ENCODE results near the gene SPAG17.

SPAG17 gene

DNA sequence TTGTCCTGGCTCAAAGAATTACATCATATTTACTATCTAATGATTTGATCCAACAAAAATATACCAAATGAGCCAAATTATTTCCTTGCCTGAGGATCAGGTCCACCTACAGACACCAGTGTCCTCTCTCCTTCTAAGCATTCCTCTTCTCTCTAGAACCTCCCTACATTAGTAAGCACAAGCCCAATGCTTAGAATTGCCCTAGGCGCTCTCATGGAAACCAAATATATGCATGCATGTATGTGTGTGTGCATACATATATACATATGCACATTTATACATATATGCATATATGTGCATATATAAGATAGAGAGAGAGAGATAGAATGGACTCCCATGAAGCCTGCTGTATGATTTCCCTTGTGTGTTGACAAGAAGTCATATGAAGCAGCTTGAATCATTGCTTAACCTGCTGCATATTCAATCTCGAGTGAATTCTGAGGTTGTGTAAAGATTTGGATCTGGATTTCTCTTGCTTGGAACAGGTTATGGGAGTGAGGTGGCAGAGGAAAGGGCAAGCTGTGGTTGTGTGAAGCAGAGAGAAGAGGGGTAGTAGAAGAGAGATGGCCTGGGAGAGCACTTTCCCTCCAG, 66.1 kb downstream of the SPAG17 start:
- DNase-seq (ENCODE audit: low read depth in 2 of 2), result no peak

DNA sequence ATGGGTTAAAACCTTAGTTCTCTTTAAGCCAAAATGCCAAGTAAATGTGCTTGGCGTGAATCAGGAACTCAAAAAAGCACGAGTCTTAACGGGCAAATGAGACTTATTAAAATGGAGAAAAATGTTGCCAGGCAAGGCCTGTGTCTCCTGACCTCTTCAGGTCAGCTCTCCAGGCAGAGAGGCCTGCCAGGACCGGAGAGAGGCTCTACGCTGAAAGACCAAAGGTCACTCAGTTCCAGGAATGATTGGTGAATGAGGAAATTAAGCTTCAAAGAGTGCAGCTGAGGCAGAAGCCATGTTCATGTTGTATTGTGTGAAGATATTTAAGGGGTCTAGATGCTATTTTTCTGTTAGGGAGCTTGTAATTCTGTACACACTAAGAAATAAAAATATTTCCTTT, 66.6 kb downstream of the SPAG17 start:
- DNase-seq (ENCODE audit: low read depth in 2 of 2), result no peak

DNA sequence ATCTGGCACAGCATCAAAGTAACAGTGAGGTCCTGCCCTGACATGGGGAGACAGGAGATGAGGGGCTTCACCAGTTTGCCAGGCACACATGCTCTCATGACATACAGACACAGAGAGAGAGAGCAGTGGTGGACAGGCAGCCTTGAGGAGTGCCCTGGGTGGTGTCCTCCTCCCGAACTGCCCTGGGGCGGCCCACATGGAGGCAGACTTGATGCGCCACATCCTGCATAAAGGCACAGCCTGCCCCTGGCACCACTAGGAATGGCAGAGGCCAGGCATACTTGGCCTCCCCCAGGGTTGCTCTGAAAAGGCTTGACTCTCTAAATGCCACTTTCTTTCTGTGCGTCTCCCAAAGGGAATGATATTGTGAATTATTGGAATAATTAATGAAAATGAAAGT, 67.5 kb downstream of the SPAG17 start:
- DNase-seq (ENCODE audit: low read depth in 2 of 2), result no peak

DNA sequence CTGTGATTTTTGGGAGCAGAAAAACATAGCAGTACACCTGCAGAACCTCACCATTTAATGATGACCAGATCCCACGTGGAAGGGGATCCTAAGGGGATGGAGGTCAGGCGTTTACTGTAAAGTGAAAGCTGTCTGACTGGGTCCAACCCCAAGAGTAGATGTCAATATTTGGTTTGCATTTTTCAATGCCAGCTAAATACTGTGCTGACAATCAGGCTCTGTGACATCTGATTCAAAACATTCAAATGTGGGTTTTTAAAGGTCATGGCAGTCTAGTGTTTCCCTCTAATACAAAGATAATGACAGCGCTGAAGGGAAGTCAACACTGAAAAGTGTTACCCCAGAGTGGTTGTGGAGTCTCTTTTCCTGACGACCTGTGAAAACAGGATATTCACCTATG, 68.1 kb downstream of the SPAG17 start:
- no peak for DNase-seq (ENCODE audit: low read depth in 2 of 2)

DNA sequence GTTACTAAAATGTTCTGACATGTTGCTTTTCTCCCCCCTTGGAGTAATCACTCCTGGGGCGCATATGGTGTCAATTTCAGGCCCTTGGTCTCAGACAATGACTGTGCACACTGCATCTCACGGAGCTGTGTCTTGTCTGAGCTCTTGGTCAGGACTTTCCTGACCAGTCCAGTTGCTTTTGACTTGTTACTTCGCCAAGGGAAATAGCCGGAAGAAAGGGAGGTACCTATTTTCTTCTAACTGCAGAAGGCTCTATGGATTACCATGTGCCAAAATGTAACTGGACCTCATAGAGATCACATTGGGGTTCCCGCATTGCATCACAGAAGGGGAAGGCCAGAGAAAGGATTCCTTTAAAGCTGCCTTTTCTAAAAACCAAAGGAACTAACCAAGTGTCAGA, 68.6 kb downstream of the SPAG17 start:
- DNase-seq (ENCODE audit: low read depth in 2 of 2), result no peak

DNA sequence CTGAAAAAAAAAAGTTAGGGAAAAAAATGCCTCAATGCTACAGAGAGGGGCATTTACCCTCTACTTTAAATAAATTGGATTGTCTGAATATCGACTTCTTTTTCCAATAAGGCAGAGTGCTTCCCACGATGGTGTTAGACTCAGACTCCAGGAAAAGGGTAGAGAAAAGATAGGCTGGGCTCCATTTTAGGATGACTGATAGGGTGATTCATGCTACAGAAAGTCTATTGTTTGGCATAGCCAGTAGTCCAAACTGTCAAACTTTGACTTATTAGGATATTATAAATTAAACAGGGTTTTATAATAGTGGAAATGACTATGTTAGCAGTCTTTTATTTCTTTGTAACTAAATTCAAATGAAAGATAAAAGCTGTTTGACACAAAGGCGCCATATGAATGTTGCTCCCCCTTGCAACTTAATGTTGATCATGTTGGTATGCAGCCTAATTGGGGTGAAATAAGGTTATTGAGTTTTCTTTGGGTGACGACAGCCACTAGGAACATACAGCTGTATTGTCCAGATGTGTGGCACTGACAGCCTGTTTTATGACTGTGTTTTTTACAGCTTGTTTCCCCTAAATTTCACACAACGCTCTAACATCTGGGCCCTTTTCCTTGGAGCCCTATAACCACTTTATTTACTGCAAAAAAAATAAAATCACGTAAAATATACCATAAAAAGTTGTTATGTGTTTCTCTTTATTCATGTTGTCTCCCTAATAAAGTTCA, 69.3 kb downstream of the SPAG17 start:
- no peak for DNase-seq (ENCODE audit: low read depth in 2 of 2)

DNA sequence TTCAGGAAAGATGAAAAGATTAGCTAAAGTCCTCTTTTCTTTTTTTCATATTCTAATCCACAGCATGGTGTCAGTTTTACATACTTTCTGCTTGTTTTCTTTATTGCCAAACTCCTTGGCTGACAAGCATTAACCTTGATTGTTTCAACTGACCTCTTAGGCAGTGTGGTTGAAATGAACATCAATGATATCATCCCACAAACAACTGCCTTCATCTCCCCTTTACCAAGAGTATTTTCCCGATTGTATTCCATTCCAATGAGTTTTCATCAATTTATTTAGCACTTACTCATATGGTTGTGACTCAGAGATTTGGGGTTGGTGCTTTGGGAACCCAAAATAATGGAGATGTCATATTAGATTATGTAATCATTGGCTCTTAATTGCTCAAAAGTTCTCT, 71.8 kb downstream of the SPAG17 start:
- DNase-seq (ENCODE audit: low read depth in 2 of 2), result no peak

DNA sequence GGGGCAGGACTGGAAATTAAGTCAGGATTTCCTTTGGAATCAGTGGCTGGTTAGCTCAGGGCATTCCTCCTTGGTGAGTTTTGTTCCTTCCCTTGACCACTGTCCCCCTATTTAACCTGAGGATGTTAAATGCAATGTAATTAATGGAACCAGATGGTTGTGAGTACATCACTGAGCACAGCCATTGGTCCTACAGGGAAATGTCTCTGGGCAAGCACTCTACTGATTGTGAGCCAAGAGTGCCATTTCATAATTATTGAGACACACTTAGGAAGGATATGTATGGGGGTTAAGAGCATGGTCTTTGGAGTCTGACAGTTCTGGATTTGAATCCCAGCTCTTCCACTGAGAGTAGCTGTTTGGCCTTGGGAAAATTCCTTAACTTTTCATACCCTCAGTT, 74.4 kb downstream of the SPAG17 start:
- no peak for DNase-seq (ENCODE audit: low read depth in 2 of 2)

DNA sequence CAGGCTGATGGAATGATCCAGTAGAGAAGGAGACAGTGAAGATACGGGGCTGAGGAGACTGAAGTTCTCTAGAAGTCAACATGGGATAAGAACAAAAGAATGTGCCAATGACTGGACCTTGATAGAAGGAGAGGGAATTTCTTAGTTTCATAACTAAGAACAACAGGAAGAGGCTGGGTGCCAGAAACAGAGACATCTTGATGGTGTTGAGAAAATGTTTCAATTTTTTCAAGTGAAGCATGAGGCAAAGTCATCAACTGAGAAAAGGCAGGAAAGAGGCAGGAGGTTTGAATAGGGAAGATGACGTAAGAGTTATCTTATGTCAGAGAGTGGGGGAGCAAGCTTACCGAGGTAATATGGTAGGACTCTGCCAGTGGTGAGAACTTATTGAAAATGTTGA, 80.1 kb downstream of the SPAG17 start:
- DNase-seq (ENCODE audit: low read depth in 2 of 2), result no peak

DNA sequence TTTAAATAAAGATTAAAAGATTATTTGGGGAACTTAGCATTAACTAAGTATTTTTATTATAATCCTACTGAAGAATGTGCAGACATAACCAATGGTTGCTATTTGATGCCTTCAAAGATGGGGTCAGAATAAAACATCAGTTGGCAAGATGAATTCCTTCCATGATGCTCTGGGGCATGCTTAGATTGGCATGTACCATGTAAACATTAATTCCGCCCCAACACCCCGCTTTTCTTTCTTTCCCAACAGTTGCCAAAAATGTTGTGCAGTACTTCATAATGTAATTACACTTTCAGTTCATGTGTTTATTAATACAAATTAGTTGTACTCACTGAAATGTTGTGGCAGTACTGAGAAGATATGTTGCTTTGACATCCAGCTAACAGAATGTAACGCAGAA, 82.6 kb downstream of the SPAG17 start:
- DNase-seq (ENCODE audit: low read depth in 2 of 2), result no peak

DNA sequence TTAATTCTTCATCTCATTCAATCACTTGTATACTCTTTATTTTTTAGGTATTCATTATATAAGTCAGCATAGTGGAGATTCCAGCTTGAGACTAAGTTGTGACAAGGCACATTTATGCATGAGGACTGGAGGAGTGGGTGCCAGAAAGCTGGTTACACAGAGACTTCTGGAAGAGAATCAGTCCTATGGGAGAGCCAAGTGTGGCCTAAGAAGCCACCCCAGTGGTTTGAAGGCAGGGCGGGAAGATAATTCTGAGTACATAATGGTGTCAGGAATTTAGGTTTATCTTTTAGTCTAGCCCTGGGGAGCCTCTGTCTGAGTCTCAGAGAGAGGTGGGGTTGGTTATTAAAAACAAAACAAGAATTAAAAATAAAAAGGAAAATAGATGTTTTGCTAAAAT, 83.0 kb downstream of the SPAG17 start:
- no peak for DNase-seq (ENCODE audit: low read depth in 2 of 2)

DNA sequence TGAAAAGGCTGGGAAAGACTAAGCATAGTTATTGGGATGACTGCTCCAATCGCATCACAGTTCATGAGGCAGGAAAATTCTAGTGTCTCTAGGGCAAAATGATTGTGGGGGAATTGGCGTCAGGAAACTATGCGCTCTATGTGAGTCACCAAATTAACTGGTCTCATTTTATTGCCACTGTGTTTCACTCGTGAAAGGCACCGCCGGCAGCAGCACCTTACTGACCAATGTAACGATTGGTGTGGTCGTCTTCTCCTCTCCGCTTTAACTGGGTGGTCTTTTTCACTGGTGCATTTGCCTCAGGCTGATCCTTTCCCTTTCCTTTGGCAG, 83.5 kb downstream of the SPAG17 start:
- DNase-seq (ENCODE audit: low read depth in 2 of 2), result no peak

DNA sequence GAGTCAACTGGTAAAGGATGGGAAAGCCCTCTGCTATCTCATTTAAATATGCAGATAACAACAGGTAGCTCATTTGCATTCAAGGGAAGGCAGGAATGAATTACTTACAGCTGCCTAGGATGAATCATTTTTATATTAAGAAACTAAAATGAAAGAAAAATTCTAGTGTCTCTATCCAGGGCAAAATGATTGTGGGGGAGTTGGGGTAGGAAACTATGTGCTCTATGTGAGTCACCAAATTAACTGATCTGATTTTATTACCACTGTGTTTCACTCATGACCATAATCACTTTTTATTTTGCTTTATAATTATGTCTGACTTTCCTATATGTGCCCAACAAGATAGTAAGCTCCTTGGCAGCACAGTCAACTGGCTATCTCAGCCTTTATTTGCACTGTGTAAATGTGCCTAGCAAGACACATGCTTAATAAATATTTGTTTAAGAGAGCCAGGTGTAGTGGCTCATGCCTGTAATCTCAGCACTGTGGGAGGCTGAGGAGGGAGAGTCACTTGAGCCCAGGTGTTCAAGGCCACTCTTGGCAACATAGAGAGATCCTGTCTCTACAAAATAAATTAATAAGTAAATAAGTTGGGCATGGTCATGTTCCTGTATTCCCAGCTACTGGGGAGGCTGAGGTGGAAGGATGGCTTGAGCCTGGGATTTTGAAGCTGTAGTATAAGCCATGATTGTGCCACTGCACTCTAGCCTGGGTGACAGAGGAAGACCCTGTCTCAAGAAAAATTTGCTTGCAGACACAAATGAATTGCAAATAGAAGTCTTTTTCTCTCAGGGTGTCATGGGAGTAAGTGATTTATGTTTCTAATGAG, 84.1 kb downstream of the SPAG17 start:
- DNase-seq (ENCODE audit: low read depth in 2 of 2), result no peak

DNA sequence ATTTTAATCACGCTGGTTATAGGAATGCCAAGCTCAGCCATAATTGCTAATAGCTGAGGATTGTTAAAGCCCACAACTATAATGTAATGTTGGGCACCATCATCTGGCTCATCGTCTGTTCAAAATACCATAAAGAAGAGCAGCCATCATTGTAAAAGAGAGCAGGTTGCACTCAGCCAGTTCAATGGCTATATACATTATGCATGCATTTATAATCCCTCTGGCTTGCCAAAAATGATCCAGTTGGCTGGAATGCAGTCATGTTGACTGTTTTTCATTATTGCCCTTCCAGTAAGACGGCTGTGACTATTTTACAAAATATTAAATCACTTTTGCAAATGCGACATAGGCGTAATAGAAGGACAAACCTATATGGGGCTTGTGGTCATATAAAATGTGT, 85.3 kb downstream of the SPAG17 start:
- DNase-seq (ENCODE audit: low read depth in 2 of 2), result no peak

DNA sequence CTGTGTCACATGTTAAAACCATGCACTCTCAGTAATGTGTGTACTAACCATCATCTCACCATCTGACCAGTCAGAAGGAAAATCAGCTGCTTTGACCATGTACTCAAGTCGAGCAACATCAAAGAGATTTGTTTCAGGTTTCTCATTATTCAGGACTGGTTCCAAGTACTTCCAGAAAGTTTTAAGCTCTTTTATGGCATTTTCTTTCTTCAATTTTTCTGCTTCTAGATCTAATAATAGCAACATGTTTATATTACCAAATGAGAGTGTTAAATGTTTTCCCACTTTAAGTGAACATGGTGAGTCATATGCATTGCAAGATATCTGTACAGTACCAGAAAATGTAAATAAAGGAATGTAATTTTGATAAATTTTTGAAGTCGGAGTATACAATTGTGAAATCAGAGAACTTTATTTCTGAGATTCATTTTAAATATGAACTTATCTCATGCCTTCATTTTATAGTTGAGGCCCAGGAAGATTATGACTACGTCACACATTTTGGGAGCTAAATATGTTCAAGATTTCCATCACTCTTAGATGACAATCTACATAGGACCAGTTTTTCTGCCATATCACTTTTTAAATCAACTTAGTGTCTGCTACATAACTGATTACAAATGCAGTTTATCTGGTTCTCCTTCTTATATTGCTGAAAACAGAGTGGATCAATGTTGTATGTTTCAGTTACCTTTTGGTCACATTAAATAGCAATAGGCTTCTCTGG, 87.2 kb downstream of the SPAG17 start:
- no peak for DNase-seq (ENCODE audit: low read depth in 2 of 2)

DNA sequence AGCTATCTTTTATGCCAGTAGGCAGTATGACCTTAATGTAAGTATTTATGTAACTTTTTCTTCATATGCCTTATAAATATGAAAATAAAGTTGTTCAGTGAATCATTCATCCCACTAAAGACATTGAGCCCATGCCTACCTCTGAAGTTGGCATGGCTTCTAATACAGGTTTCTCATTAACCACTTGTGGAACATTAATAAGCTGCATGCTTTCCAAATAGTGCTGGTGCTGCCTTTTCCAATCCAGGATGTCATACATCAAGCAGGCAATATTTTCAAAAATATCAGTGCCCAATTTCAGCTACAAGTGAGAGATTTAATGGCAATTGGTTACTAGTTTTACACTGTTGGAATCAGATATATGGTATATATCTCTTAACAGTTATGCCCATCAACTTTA, 92.0 kb downstream of the SPAG17 start:
- DNase-seq (ENCODE audit: low read depth in 2 of 2), result no peak

DNA sequence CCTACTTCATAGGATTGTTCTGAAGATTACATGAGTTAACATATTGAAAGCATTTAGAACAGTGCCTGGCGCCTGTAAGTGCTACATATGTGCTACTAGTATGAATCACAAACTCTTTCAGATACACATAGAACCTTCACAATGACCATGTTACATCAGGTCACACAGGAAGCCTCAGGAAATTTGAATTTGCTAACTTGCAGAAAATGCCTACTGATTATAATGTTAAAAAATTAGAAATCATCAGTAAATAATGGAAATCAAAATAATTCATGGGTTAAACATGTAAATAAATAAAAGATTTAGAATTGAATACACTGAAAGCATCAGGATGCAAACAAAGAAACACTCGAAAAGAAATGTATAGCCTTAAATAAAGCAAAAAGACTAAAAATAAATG, 94.9 kb downstream of the SPAG17 start:
- DNase-seq (ENCODE audit: low read depth in 2 of 2), result no peak

DNA sequence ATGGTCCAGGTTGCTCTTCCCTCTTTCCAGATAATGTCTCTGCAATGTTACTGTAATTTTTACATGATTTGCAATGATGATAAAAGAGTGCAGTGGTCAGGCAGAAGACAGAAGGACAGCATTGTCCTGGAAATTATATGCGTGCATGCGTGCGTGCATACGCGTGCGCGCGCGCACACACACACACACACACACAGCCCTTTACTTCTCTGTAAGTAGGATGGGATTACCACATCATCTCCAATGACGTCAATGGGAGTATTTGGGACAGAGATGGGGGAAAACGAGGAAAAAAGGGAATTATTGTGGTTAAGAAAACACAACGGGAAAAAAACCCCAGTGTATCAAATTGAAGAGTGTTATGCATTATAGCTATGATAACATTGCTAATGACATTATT, 99.7 kb downstream of the SPAG17 start:
- no peak for DNase-seq (ENCODE audit: low read depth in 2 of 2)

DNA sequence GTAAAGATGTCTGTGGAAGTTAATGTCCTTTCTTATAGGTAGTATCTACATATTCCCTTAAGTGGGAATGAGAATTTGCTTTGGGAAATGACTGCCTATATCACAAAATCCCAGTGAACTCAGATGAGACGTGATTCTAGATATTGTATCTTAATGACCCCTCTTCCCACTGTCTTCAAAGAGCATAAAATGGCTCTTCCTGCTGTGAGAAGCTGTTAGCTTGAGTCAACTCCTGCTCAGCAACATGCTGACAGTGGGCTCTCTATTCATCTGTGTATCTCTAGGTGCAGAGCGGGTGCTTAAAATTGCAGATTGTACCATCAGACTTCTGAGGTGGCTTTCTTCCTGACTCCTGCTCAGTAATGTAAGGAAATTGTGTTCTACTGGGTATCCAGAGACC, 100.6 kb downstream of the SPAG17 start:
- DNase-seq (ENCODE audit: low read depth in 2 of 2), result no peak

DNA sequence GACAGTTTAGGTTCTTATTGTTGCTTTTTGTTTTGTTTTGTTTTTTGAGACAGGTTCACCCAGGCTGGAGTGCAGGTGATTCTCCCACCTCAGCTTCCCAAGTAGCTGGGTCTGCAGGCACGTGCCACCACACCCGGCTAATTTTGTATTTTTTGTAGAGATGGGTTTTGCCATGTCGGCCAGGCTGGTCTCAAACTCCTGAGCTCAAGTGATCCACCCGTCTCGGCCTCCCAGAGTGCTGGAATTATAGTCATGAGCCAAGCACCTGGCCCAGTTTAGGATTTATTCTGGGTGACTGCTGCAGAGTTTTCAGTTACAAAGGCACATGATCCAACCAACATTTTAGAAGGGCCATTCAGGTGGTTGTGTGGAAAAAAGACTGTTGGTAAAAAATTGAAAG, 102.0 kb downstream of the SPAG17 start:
- DNase-seq (ENCODE audit: low read depth in 2 of 2), result no peak

DNA sequence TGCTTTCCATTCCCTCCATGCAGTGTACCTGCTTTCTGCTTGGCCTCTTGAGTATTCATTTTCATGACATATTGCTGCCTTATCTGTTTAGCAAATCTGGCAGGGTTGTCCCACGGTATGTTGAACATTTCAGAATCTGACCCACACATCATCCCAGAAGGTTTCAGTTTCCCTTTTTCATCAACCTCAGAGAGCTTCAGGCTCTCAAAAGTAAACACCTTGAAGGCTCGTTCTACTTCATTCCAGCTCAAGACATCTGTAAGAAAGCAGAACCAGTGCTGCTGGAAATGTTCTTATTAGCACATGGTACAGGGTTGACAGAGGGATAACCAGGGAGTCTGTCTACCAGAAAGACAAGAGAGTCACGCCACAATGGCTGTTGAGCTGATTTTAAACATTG, 103.6 kb downstream of the SPAG17 start:
- DNase-seq (ENCODE audit: low read depth in 2 of 2), result no peak

DNA sequence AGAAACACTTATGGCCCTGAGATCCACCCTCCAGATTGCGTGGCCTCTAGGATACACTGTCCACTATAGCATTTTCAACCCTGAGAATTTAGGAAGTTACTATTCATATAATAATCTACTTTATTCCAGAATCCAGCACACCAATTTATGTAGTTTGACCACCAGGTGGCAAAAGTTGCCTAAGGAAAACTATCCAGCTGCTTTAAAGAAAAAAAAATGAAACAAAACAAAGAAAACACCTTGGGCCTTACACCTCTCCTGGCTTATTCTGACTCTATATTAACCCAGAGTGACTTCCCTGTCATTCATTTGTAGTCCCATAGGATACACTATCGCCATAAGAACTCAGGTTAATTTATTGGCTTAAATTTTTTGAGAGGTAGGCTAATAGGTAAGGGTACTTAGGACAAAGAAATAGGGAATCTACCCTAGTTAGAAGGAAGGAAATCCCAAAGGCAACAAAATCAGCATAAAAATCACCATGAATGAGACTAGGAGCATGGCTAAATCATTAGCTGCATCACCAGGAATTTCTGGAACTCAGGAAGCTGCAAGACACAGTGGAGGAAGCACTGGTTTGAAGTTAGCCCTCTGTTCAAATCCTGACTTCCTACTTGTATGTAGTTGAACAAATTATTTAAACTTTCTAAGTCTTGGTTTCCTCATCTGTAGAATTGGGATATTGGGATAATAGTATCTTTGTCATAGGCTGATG, 107.5 kb downstream of the SPAG17 start:
- DNase-seq (ENCODE audit: low read depth in 2 of 2), result no peak
